IMR-90 (cell line): ENCODE measurements around the gene TDRD3.

Source experiments
- CHD1 ChIP-seq: IDR thresholded peaks from 2 replicates; pipeline ENCODE4 v1.6.1; 2012; ENCODE audit warnings: low read depth, low read length, improper control_type of control experiment
- CTCF ChIP-seq: conservative IDR thresholded peaks from 2 replicates; pipeline ENCODE4 v1.5.1; 2012; ENCODE audit warnings: mild to moderate bottlenecking, low read depth, low read length, improper control_type of control experiment
- MXI1 ChIP-seq: IDR thresholded peaks from 2 replicates; pipeline ENCODE4 v1.6.1; 2012; ENCODE audit warnings: low read depth, mild to moderate bottlenecking, low read length, moderate library complexity, borderline replicate concordance
- POLR2A ChIP-seq: IDR thresholded peaks from 2 replicates; pipeline ENCODE4 v1.6.1; 2012; ENCODE audit warnings: mild to moderate bottlenecking, low read depth, low read length
- RAD21 ChIP-seq: IDR thresholded peaks from 2 replicates; pipeline ENCODE4 v1.6.1; 2012; ENCODE audit warnings: low read length, improper control_type of control experiment
- SMC3 ChIP-seq: fragments of 150-350 bp; IDR thresholded peaks from 2 replicates; pipeline ENCODE4 v1.6.1; 2016; ENCODE audit warnings: low read depth, mild to moderate bottlenecking, antibody characterized with exemption, low read length, moderate library complexity
- USF2 ChIP-seq: fragments of 150-350 bp; IDR thresholded peaks from 2 replicates; pipeline ENCODE4 v1.6.1; 2017; ENCODE audit warnings: mild to moderate bottlenecking, antibody characterized with exemption, low read length, low read depth

GRCh38 chr13:60454425-60454824 is 57.4 kb downstream of the TDRD3 start:
- TF ChIP-seq RAD21 (no peak), CHD1 (no peak), CTCF (no peak), POLR2A (no peak), MXI1 (no peak), SMC3 (no peak), USF2 (no peak)
